HCT116 (cell line): ENCODE results near the gene DDX54. TPM values are rescaled to one million over a fixed set of nuclear protein-coding genes. Genes with fewer than 3 reads are reported as not detected.

ENCODE experiments used
- ATAC-seq: fragments of 200-7000 bp; cut with Tn5 transposase; 2 replicates; pipeline ENCODE4 v1.9.1; 2020; ENCODE audit warnings: mild to moderate bottlenecking, moderate library complexity
- BruUV-seq: library from RNA; stranded (reverse); fragments of 400-500 nt; replicated peaks from 2 replicates; lab custom pipeline; 2021; lab: Mats Ljungman, UMichigan
- CTCF ChIA-PET: fragments of 300-600 bp; sonication (Branson Sonifier 250); formaldehyde crosslinking; loops from one replicate; lab custom pipeline; 2021; ENCODE audit warnings: antibody characterized with exemption; lab: Charles Lee
- POLR2A ChIA-PET: fragments of 300-600, 350-600 bp; sonication (Branson Sonifier 250); formaldehyde crosslinking; loops from one replicate; lab custom pipeline; 2021; ENCODE audit warnings: antibody characterized with exemption; lab: Charles Lee
- RAD21 ChIA-PET, 2 experiments: fragments of 300-600 bp; sonication (Branson Sonifier 250); formaldehyde crosslinking; loops; one replicate each; lab custom pipeline; 2023; ENCODE audit warnings: low total read pairs in 2 of 2; ENCODE audit not compliant: uncharacterized antibody in 2 of 2, unreplicated experiment in 2 of 2, low non-redundant PET in 1 of 2; lab: Charles Lee
- DNase-seq: peaks from one replicate; pipeline ENCODE4 v3.0.0-alpha.2; 2010; ENCODE audit warnings: low read depth, low spot score
- H2AFZ ChIP-seq: fragments of 200-600 bp; shearing (Covaris generic), sonication (generic); 2 replicates; pipeline ENCODE4 v1.6.1; 2017; ENCODE audit warnings: low read depth, mixed run types, mixed read lengths, antibody characterized with exemption, low read length; ENCODE audit not compliant: poor library complexity, severe bottlenecking
- H3K27ac ChIP-seq: 2 replicates; pipeline ENCODE4 v1.5.1; 2012; ENCODE audit warnings: low read depth, low read length
- H3K27me3 ChIP-seq: fragments of 200-600 bp; sonication (generic); 2 replicates; pipeline ENCODE4 v1.6.1; 2016; ENCODE audit warnings: mixed run types, low read length, mixed read lengths; ENCODE audit not compliant: insufficient read depth
- H3K36me3 ChIP-seq, 2 experiments: fragments of 200-500 bp in 1 of 2; fragments of 200-600 bp in 1 of 2; sonication (Bioruptor generic) in 1 of 2; sonication (generic) in 1 of 2; 2 replicates each; pipeline versions ENCODE4 v1.5.1 to v1.6.1; 2014 to 2016; ENCODE audit warnings: low read length in 2 of 2, inconsistent platforms in 1 of 2, mixed read lengths in 1 of 2, mixed run types in 1 of 2; ENCODE audit not compliant: insufficient read depth in 2 of 2, control insufficient read depth in 1 of 2
- H3K4me1 ChIP-seq, 2 experiments: fragments of 200-600 bp in 1 of 2; sonication (generic) in 1 of 2; 2 replicates each; pipeline versions ENCODE4 v1.5.1 to v1.6.1; 2012 to 2017; ENCODE audit warnings: low read length in 2 of 2, inconsistent platforms in 1 of 2, mild to moderate bottlenecking in 1 of 2, mixed read lengths in 1 of 2, mixed run types in 1 of 2, moderate library complexity in 1 of 2; ENCODE audit not compliant: insufficient read depth in 2 of 2, control insufficient read depth in 1 of 2
- H3K4me2 ChIP-seq: fragments of 200-600 bp; sonication (generic); 2 replicates; pipeline ENCODE4 v1.6.1; 2017; ENCODE audit warnings: mixed run types, low read length, mixed read lengths
- H3K4me3 ChIP-seq, 2 experiments: fragments of 200-600 bp in 1 of 2; sonication (generic) in 1 of 2; replicated peaks in 1 of 2; 2 replicates each; pipeline ENCODE4 v1.5.1; 2011 to 2016; ENCODE audit warnings: low read length in 2 of 2, control low read depth in 1 of 2, low read depth in 1 of 2, mild to moderate bottlenecking in 1 of 2, mixed read lengths in 1 of 2, mixed run types in 1 of 2
- H3K79me2 ChIP-seq: fragments of 200-600 bp; sonication (generic); 2 replicates; pipeline ENCODE4 v1.6.1; 2017; ENCODE audit warnings: mild to moderate bottlenecking, mixed run types, low read length, moderate library complexity, mixed read lengths; ENCODE audit not compliant: insufficient read depth
- H3K9ac ChIP-seq: fragments of 200-600 bp; sonication (generic); 2 replicates; pipeline ENCODE4 v1.6.1; 2016; ENCODE audit warnings: low read length, mixed read lengths
- H3K9me2 ChIP-seq: fragments of 200-600 bp; sonication (generic), shearing (Covaris generic); 2 replicates; pipeline ENCODE4 v1.6.1; 2017; ENCODE audit warnings: mixed run types, mild to moderate bottlenecking, moderate library complexity; ENCODE audit not compliant: insufficient read depth
- H3K9me3 ChIP-seq, 2 experiments: fragments of 200-500 bp in 1 of 2; fragments of 200-600 bp in 1 of 2; sonication (Bioruptor generic) in 1 of 2; sonication (generic) in 1 of 2; 2 replicates each; pipeline ENCODE4 v1.6.1; 2014 to 2017; ENCODE audit warnings: low read length in 2 of 2, mixed read lengths in 2 of 2, inconsistent platforms in 1 of 2, low read depth in 1 of 2, mild to moderate bottlenecking in 1 of 2, mixed run types in 1 of 2, moderate library complexity in 1 of 2; ENCODE audit not compliant: control insufficient read depth in 1 of 2, insufficient read depth in 1 of 2
- H4K20me1 ChIP-seq: fragments of 200-600 bp; sonication (generic), shearing (Covaris generic); 2 replicates; pipeline ENCODE4 v1.6.1; 2017; ENCODE audit warnings: mixed run types, mild to moderate bottlenecking, moderate library complexity; ENCODE audit not compliant: insufficient read depth
- ATF3 ChIP-seq: IDR thresholded peaks from 2 replicates; pipeline ENCODE4 v1.6.1; 2012
- CBX3 ChIP-seq: IDR thresholded peaks from 2 replicates; pipeline ENCODE4 v1.6.1; 2012; ENCODE audit warnings: low read depth
- CEBPB ChIP-seq: IDR thresholded peaks from 2 replicates; pipeline ENCODE4 v1.6.1; 2012; ENCODE audit warnings: low read depth
- CTCF ChIP-seq, 3 experiments: fragments of 200-600 bp in 1 of 3; sonication (generic) in 1 of 3; IDR thresholded peaks in 2 of 3; conservative IDR thresholded peaks in 1 of 3; 2 replicates each; pipeline ENCODE4 v1.5.1; 2012 to 2017; ENCODE audit warnings: low read depth in 2 of 3, low read length in 2 of 3, antibody characterized with exemption in 1 of 3, borderline replicate concordance in 1 of 3, control low read depth in 1 of 3, mild to moderate bottlenecking in 1 of 3, mixed read lengths in 1 of 3, mixed run types in 1 of 3, moderate library complexity in 1 of 3; ENCODE audit not compliant: insufficient read depth in 1 of 3
- EGR1 ChIP-seq: IDR thresholded peaks from 2 replicates; pipeline ENCODE4 v1.6.1; 2012; ENCODE audit warnings: low read depth
- EZH2phosphoT487 ChIP-seq: fragments of 200-600 bp; IDR thresholded peaks from 2 replicates; pipeline ENCODE4 v1.6.1; 2018; ENCODE audit warnings: antibody characterized with exemption, borderline replicate concordance
- FOSL1 ChIP-seq: IDR thresholded peaks from 2 replicates; pipeline ENCODE4 v1.6.1; 2012; ENCODE audit warnings: low read depth
- JUND ChIP-seq: IDR thresholded peaks from 2 replicates; pipeline ENCODE4 v1.6.1; 2012
- MAX ChIP-seq: IDR thresholded peaks from 2 replicates; pipeline ENCODE4 v1.6.1; 2012
- POLR2AphosphoS5 ChIP-seq: IDR thresholded peaks from 2 replicates; pipeline ENCODE4 v1.6.1; 2011; ENCODE audit warnings: mild to moderate bottlenecking, low read depth, low read length, moderate library complexity
- SIN3A ChIP-seq: IDR thresholded peaks from 2 replicates; pipeline ENCODE4 v1.6.1; 2012; ENCODE audit warnings: low read depth
- SP1 ChIP-seq: IDR thresholded peaks from 2 replicates; pipeline ENCODE4 v1.6.1; 2012; ENCODE audit warnings: low read depth
- TCF7L2 ChIP-seq: IDR thresholded peaks from 2 replicates; pipeline ENCODE4 v1.7.0; 2011; ENCODE audit warnings: borderline replicate concordance, inconsistent platforms; ENCODE audit not compliant: insufficient read depth, insufficient read length; ENCODE audit errors: extremely low read depth
- YY1 ChIP-seq: IDR thresholded peaks from 2 replicates; pipeline ENCODE4 v1.6.1; 2011; ENCODE audit warnings: low read length, low read depth, moderate library complexity, mild to moderate bottlenecking; ENCODE audit not compliant: insufficient replicate concordance; ENCODE audit errors: extremely low read depth
- ZBTB33 ChIP-seq: IDR thresholded peaks from 2 replicates; pipeline ENCODE4 v1.6.1; 2011; ENCODE audit warnings: mild to moderate bottlenecking, low read length, moderate library complexity; ENCODE audit not compliant: insufficient replicate concordance; ENCODE audit errors: extremely low read depth
- ZNF274 ChIP-seq: fragments of 200-500 bp; sonication (Bioruptor generic); IDR thresholded peaks from 2 replicates; pipeline ENCODE4 v1.6.1; 2014; ENCODE audit warnings: mild to moderate bottlenecking, low read depth, low read length, inconsistent platforms
- intact Hi-C: fragments of 100-400 bp; cut with micrococcal nuclease; formaldehyde crosslinking; loops from 2 replicates; pipeline ENCODE4 v1.10.0; 2022
- total RNA-seq: library from RNA; stranded (reverse); gene quantifications from one replicate; pipeline ENCODE4 v1.2.1, GENCODE V29; 2021; ENCODE audit not compliant: unreplicated experiment

The DDX54 gene
- total RNA-seq, 1 experiment from 2014 or later = 110 TPM

GRCh38 chr12:113127791-113128199, 57.5 kb downstream of the DDX54 start:
- Histone ChIP-seq H3K9me3 (no peaks in the 10 kb centered on the region), H3K4me3 (no peak overlapping the region), H3K27me3 (no peaks in the 10 kb centered on the region), H3K79me2 (no peaks in the 10 kb centered on the region), H3K36me3 (peaks cover 3 to 5% of the 10 kb centered on the region in 2 experiments; a peak in 3 of 4 replicates), H2AFZ (no peak overlapping the region), H3K4me2 (no peak overlapping the region), H4K20me1 (no peaks in the 10 kb centered on the region), H3K9me2 (no peaks in the 10 kb centered on the region), H3K4me1 (no peaks in the 10 kb centered on the region), H3K9ac (no peak overlapping the region), H3K27ac (no peak overlapping the region)
- TF ChIP-seq FOSL1 = no peak
- TF ChIP-seq CBX3 = no peak
- TF ChIP-seq ZNF274 = no peak
- TF ChIP-seq MAX = no peak
- TF ChIP-seq SP1 = no peak
- TF ChIP-seq TCF7L2 = no peak
- TF ChIP-seq SIN3A = no peak
- no peak for TF ChIP-seq YY1
- no peak for DNase-seq
- intact Hi-C loops = no loop called here
- ATAC-seq = no peak
- no TSS peak for BruUV-seq
- POLR2A ChIA-PET = no interaction called here
- CTCF ChIA-PET = no interaction called here
- RAD21 ChIA-PET = no interaction called here

GRCh38 chr12:113120670-113121370, 64.5 kb downstream of the DDX54 start:
- POLR2A ChIA-PET = interaction anchor here (1.2 kb wide), 1 partner anchor 15 kb away, joined by 3 read pairs; the partner anchor contains the start of gene RASAL1
- Histone ChIP-seq H3K4me3 (no peak overlapping the region), H2AFZ (no peak overlapping the region), H3K9me3 (no peaks in the 10 kb centered on the region), H3K27ac (no peak overlapping the region), H3K36me3 (peaks cover 3 to 5% of the 10 kb centered on the region in 2 experiments; a peak in 3 of 4 replicates), H3K4me2 (no peak overlapping the region; the same call in 1 of the 2 replicates), H4K20me1 (no peaks in the 10 kb centered on the region), H3K27me3 (no peaks in the 10 kb centered on the region), H3K4me1 (peaks cover 0 to 9% of the 10 kb centered on the region in 2 experiments; a peak in 2 of 4 replicates), H3K9me2 (no peaks in the 10 kb centered on the region), H3K79me2 (no peaks in the 10 kb centered on the region), H3K9ac (no peak overlapping the region)
- RAD21 ChIA-PET = no interaction called here
- DNase-seq (no peak), ATAC-seq (peak; percentile 79)
- CTCF ChIA-PET = interaction anchor here (1.0 to 1.2 kb wide), 2 partner anchors 11 to 13 kb away, joined by 3 read pairs; no protein-coding TSS in a partner anchor
- BruUV-seq = no TSS peak
- intact Hi-C loops = no loop called here
- TF ChIP-seq ATF3 = no peak
- TF ChIP-seq ZBTB33 = no peak
- no peak for TF ChIP-seq JUND
- TF ChIP-seq CTCF (IDR thresholded peaks at IDR 0.05 in 2 of 3, conservative IDR thresholded peaks at IDR 0.05 in 1 of 3; ENCODE audit: borderline replicate concordance in 1 of 3, insufficient read depth in 1 of 3, low read depth in 2 of 3, low read length in 2 of 3) = no peak
- TF ChIP-seq CEBPB = no peak
- no peak for TF ChIP-seq EGR1
- no peak for TF ChIP-seq CBX3
- no peak for TF ChIP-seq POLR2AphosphoS5
- TF ChIP-seq EZH2phosphoT487 = no peak
- no peak for TF ChIP-seq TCF7L2
- no peak for TF ChIP-seq FOSL1
